WTC11 (cell line): Measurements from ENCODE around the gene LPP.

Experiments used
- AFF4 ChIP-seq: sonication (generic); formaldehyde crosslinking; IDR thresholded peaks from 2 replicates; pipeline ENCODE4 v1.8.1; 2023; ENCODE audit warnings: mild to moderate bottlenecking, missing genetic modification reagents, borderline replicate concordance
- ELF4 ChIP-seq: sonication (generic); formaldehyde crosslinking; IDR thresholded peaks from 2 replicates; pipeline ENCODE4 v1.8.1; 2022; ENCODE audit warnings: low read depth, mild to moderate bottlenecking, moderate library complexity, missing genetic modification reagents
- JAZF1 ChIP-seq: fragments of 250-450 bp; sonication (Bioruptor Pico); IDR thresholded peaks from 2 replicates; pipeline ENCODE4 v1.9.0; 2021; ENCODE audit warnings: moderate library complexity, mild to moderate bottlenecking, inconsistent platforms
- KAT7 ChIP-seq: sonication (generic); formaldehyde crosslinking; IDR thresholded peaks from 2 replicates; pipeline ENCODE4 v1.8.1; 2023; ENCODE audit warnings: missing genetic modification reagents, mild to moderate bottlenecking, borderline replicate concordance
- MAX ChIP-seq: sonication (generic); formaldehyde crosslinking; IDR thresholded peaks from 2 replicates; pipeline ENCODE4 v1.8.0; 2022; ENCODE audit warnings: mild to moderate bottlenecking, missing genetic modification reagents
- RELA ChIP-seq: sonication (generic); formaldehyde crosslinking; IDR thresholded peaks from 2 replicates; pipeline ENCODE4 v1.8.1; 2022; ENCODE audit warnings: missing genetic modification reagents, mild to moderate bottlenecking, borderline replicate concordance
- TF ChIP-seq, protein P1 (sequence below): fragments of 200-600 bp; IDR thresholded peaks from 2 replicates; pipeline ENCODE4 v1.8.0; 2022; ENCODE audit warnings: antibody characterized with exemption

DNA sequence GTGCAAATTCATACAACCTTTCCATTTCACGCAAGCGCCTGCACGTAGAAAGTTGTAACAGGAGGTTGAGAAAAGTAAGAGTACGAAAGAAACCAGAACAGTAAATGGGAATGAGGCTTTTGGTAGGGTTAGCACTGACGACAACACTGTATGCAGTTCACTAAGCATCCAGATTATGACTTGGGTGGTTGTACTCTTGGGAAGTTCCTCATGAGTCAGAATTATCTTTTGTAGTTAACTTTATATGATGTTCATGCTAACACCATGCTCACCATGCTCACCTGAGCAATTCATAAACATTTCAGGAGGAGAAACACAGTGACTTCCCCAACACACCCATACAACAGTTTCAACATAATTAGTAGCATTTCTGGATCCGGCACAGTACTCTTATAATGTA is 3.0 kb upstream of the LPP start:
- TF ChIP-seq JAZF1 (CRISPR knock-in tag) (no peak), ELF4 (CRISPR knock-in tag) (no peak), RELA (no peak), MAX (CRISPR knock-in tag) (no peak), KAT7 (CRISPR knock-in tag) (no peak), AFF4 (CRISPR knock-in tag) (no peak)
- TF ChIP-seq, protein P1, sequence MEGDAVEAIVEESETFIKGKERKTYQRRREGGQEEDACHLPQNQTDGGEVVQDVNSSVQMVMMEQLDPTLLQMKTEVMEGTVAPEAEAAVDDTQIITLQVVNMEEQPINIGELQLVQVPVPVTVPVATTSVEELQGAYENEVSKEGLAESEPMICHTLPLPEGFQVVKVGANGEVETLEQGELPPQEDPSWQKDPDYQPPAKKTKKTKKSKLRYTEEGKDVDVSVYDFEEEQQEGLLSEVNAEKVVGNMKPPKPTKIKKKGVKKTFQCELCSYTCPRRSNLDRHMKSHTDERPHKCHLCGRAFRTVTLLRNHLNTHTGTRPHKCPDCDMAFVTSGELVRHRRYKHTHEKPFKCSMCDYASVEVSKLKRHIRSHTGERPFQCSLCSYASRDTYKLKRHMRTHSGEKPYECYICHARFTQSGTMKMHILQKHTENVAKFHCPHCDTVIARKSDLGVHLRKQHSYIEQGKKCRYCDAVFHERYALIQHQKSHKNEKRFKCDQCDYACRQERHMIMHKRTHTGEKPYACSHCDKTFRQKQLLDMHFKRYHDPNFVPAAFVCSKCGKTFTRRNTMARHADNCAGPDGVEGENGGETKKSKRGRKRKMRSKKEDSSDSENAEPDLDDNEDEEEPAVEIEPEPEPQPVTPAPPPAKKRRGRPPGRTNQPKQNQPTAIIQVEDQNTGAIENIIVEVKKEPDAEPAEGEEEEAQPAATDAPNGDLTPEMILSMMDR = no peak
